HG02798 (cell line): ENCODE results near the gene TBL1Y.
A peak's percentile ranks its signal among the peaks of the same experiment; 100 is the strongest.
"Not testable (repeated sequence)": the region's sequence is repeated elsewhere in the genome, so short reads cannot be mapped to it uniquely, and the experiment has no call there.

Experiments
- ATAC-seq: cut with Tn5 transposase; IDR thresholded peaks from one replicate; pipeline ENCODE4 v1.9.1; 2021; ENCODE audit warnings: mild to moderate bottlenecking; ENCODE audit not compliant: unreplicated experiment, poor library complexity

The TBL1Y gene

GRCh38 chrY:6910372-6911252 lies at the start of gene TBL1Y:
TSS of gene TBL1Y (plus strand) at chrY:6910697. CDS start at chrY:7025085, 114,388 bp downstream.
- no peak for ATAC-seq

GRCh38 chrY:6894496-6894895 lies 16.0 kb upstream of the TBL1Y start:
- no peak for ATAC-seq

GRCh38 chrY:6895236-6895635 lies 15.3 kb upstream of the TBL1Y start:
- no peak for ATAC-seq

GRCh38 chrY:6902116-6902515 lies 8.4 kb upstream of the TBL1Y start:
- not testable (repeated sequence) for ATAC-seq

- ATAC-seq = no peak
Measured at GRCh38 chrY:6907591-6907990, 2.9 kb upstream of the TBL1Y start.

GRCh38 chrY:6908021-6908420 lies 2.5 kb upstream of the TBL1Y start:
- not testable (repeated sequence) for ATAC-seq

- ATAC-seq = no peak
Measured at GRCh38 chrY:6909118-6909521, 1.4 kb upstream of the TBL1Y start.

- no peak for ATAC-seq
Measured at GRCh38 chrY:6909856-6910255, 641 bp upstream of the TBL1Y start.

- ATAC-seq = no peak
Measured at GRCh38 chrY:6911253-6911881, 870 bp downstream of the TBL1Y start, which contains the start of gene AMELY. TSS of gene AMELY (minus strand) at chrY:6911752. CDS start at chrY:6872608, 39,144 bp downstream.

- no peak for ATAC-seq
Measured at GRCh38 chrY:6913362-6913761, 2.9 kb downstream of the TBL1Y start.

GRCh38 chrY:6921061-6921460 lies 10.6 kb downstream of the TBL1Y start:
- ATAC-seq = no peak

- ATAC-seq = no peak
Measured at GRCh38 chrY:6928265-6928664, 17.8 kb downstream of the TBL1Y start.

GRCh38 chrY:6929237-6929636 lies 18.7 kb downstream of the TBL1Y start:
- ATAC-seq = no peak

GRCh38 chrY:6931779-6932396 lies 21.4 kb downstream of the TBL1Y start:
- ATAC-seq = no peak

- ATAC-seq = no peak
Measured at GRCh38 chrY:6935497-6935896, 25.0 kb downstream of the TBL1Y start.

GRCh38 chrY:6947695-6948094 lies 37.2 kb downstream of the TBL1Y start:
- no peak for ATAC-seq

GRCh38 chrY:6948378-6948777 lies 37.9 kb downstream of the TBL1Y start:
- no peak for ATAC-seq

- ATAC-seq = no peak
Measured at GRCh38 chrY:6949947-6950346, 39.5 kb downstream of the TBL1Y start.

GRCh38 chrY:6964732-6965131 lies 54.2 kb downstream of the TBL1Y start:
- peak; percentile 40 for ATAC-seq

GRCh38 chrY:6966521-6966920 lies 56.0 kb downstream of the TBL1Y start:
- ATAC-seq = no peak

- no peak for ATAC-seq
Measured at GRCh38 chrY:6967736-6968135, 57.2 kb downstream of the TBL1Y start.
